Lower lobe of right lung (tissue), 2 donors: ENCODE results near the gene LIN37. TPM values are rescaled to one million over a fixed set of nuclear protein-coding genes. Genes with fewer than 3 reads are reported as not detected.
"Not testable (repeated sequence)": the region's sequence is repeated elsewhere in the genome, so short reads cannot be mapped to it uniquely, and the experiment has no call there.

Experiments used
- ATAC-seq, 2 donors: fragments of 200-7000 bp; cut with Tn5 transposase; one replicate each; pipeline ENCODE4 v1.9.1; 2020 to 2022; ENCODE audit warnings: mild to moderate bottlenecking in 2 of 2, moderate library complexity in 2 of 2
- DNase-seq: peaks from one replicate; pipeline ENCODE4 v3.0.0-alpha.2; 2020
- H3K27ac ChIP-seq: fragments of 200-600 bp; one replicate; pipeline ENCODE4 v1.8.0; 2022
- H3K27me3 ChIP-seq: fragments of 200-600 bp; one replicate; pipeline ENCODE4 v1.8.0; 2022; ENCODE audit warnings: low read depth
- H3K36me3 ChIP-seq: fragments of 200-600 bp; one replicate; pipeline ENCODE4 v1.8.0; 2022; ENCODE audit warnings: mild to moderate bottlenecking
- H3K4me1 ChIP-seq: fragments of 200-600 bp; one replicate; pipeline ENCODE4 v1.8.0; 2022
- H3K4me3 ChIP-seq: fragments of 200-600 bp; one replicate; pipeline ENCODE4 v1.8.0; 2022; ENCODE audit warnings: mild to moderate bottlenecking
- H3K9me3 ChIP-seq: fragments of 200-600 bp; one replicate; pipeline ENCODE4 v1.8.0; 2022
- CTCF ChIP-seq: fragments of 200-600 bp; IDR thresholded peaks from one replicate; pipeline ENCODE4 v1.8.0; 2022; ENCODE audit warnings: antibody characterized with exemption, mild to moderate bottlenecking
- intact Hi-C: fragments of 100-400 bp; cut with DNase I; formaldehyde crosslinking; loops from one replicate; pipeline ENCODE4 v1.11.0; 2022
- total RNA-seq: library from RNA; stranded (reverse); fragmentation: NEBNext Ultra II Directional; extraction: Animal tissue kit (Norgen Biotek cat#: 25700); gene quantifications from one replicate; pipeline ENCODE4 v1.2.1, GENCODE V29; 2021
- donor health status: DM: no; HTN: yes; CAD: no; lungs with severe emphysema.

Gene LIN37
- total RNA-seq, 1 donor from 2014 or later = 7.2 TPM

DNA sequence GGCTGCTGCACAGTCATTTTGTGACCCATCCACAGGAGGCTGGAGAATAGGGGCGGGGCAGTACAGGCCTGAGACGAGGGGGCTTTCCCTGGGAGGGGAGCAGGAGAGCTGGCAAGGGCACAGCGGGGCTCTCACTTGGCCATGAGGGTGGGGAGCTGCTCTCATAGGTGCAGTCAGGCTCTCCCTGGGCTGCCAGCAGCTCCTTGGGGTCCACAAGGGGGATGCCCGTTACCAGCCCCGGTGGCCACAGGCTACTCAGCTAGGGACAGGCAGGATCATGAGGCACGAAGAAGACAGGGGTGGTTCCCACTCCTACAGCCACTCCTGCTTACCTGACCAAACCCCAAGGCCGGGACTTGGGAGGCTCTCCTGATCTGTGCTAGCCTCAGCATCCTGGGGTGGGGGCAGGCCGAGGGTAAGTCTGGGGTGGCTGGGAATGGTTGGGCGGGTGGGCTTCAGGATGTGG, 43.5 kb downstream of the LIN37 start:
- H3K27ac ChIP-seq = no peak overlapping the region
- H3K27me3 ChIP-seq = peaks cover 7% of the 10 kb centered on the region
- H3K4me1 ChIP-seq = no peaks in the 10 kb centered on the region
- H3K9me3 ChIP-seq = no peaks in the 10 kb centered on the region
- DNase-seq (no peak), ATAC-seq (no peak)
- intact Hi-C loops = no loop called here
- no peak overlapping the region for H3K4me3 ChIP-seq
- no peak for TF ChIP-seq CTCF
- H3K36me3 ChIP-seq = no peaks in the 10 kb centered on the region

DNA sequence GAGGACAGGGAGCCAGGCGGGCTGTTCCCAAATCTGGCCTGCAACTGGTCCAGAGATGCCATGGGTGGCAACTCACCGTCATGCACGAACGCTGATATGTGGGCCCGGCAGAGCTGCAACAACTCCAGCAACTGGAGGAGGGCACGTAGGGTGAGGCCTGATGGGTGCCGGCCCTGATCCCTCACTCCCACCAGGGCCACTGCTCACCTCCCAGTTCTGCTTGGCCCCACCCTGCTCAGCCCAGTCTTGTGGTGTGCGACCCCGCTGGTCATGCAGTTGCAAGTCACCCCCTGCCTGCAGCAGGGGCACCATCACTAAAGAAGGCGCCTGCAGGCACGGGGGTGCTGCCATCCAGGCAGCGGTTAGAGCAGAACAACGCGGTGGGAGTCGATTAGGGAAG, 43.9 kb downstream of the LIN37 start:
- ATAC-seq (no peak), DNase-seq (no peak)
- no peak overlapping the region for H3K27ac ChIP-seq
- H3K36me3 ChIP-seq = no peaks in the 10 kb centered on the region
- no peaks in the 10 kb centered on the region for H3K4me1 ChIP-seq
- no peak overlapping the region for H3K4me3 ChIP-seq
- TF ChIP-seq CTCF = no peak
- H3K9me3 ChIP-seq = no peaks in the 10 kb centered on the region
- intact Hi-C loops = no loop called here
- H3K27me3 ChIP-seq = peaks cover 12% of the 10 kb centered on the region

- DNase-seq (no peak), ATAC-seq (no peak)
- Histone ChIP-seq H3K4me1 (no peaks in the 10 kb centered on the region), H3K9me3 (no peaks in the 10 kb centered on the region), H3K27ac (no peak overlapping the region), H3K4me3 (no peak overlapping the region), H3K36me3 (no peaks in the 10 kb centered on the region), H3K27me3 (peaks cover 16% of the 10 kb centered on the region)
- intact Hi-C loops = no loop called here
- no peak for TF ChIP-seq CTCF
Observed at GRCh38 chr19:35792888-35793287, 44.5 kb downstream of the LIN37 start.

DNA sequence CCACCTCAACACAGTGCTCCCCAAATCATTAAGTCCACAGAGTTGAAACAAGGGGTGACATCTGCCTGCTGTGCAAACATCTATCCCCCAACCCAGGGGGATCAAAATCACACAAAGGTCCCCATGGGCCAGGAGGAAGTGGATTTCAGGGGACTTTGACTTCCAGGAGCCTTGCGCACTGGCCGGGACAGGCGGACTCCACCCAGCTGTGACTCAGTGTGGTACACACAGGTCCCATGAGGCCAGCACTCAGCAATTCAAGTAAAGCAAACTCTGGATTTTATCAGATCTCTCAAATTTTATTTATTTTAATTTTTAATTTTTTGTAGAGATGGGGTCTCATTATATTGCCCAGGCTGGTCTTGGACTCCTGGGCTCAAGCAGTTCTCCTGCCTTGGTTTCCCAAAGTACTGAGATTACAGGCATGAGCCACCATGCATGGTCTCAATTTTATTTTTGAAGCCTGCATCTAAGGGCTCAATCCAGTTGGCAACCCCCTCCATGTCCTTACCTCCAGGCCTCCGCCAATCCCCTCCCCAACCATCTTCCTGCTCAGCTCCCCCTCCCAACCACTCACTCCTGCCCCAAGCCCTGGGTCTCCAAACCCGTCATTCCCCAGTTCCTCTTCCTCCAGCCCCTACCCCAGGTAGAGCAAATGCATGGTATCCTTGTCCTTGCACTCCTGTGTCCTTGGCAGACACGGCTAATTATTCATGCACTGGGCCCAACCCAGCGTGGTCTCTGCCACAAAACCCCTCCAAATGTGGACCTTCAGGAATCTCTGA, 45.2 kb downstream of the LIN37 start:
- Histone ChIP-seq H3K4me3 (no peak overlapping the region), H3K9me3 (no peaks in the 10 kb centered on the region), H3K4me1 (no peaks in the 10 kb centered on the region), H3K27ac (no peak overlapping the region), H3K36me3 (no peaks in the 10 kb centered on the region), H3K27me3 (peaks cover 22% of the 10 kb centered on the region)
- ATAC-seq (no peak), DNase-seq (no peak)
- no peak for TF ChIP-seq CTCF
- intact Hi-C loops = no loop called here

DNA sequence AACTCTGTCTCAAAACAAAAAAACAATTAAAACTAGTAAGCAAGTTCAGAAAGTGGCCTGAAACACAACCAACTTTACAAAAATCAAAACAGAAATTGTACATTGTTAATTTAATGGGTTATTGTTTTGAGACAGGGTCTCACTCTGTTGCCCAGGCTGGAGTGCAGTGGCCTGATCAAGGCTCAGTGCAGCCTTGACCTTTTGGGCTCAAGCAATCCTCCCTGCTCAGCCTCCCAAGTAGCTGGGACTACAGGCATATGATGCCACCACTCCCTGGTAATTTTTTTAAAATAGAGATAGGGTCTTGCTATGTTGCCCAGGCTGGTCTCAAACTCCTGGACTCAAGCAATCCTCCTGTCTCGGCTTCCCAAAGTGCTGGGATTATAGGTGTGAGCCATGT, 47.2 kb downstream of the LIN37 start:
- H3K4me1 ChIP-seq, H3K27ac ChIP-seq, DNase-seq, intact Hi-C loops, H3K9me3 ChIP-seq, ATAC-seq, H3K36me3 ChIP-seq, H3K4me3 ChIP-seq: not testable (repeated sequence)
- H3K27me3 ChIP-seq = peaks cover 31% of the 10 kb centered on the region
